Measurements from ENCODE around the gene FAM161A.
"Not testable (repeated sequence)": the region's sequence is repeated elsewhere in the genome, so short reads cannot be mapped to it uniquely, and the experiment has no call there.

FAM161A gene, protein sequence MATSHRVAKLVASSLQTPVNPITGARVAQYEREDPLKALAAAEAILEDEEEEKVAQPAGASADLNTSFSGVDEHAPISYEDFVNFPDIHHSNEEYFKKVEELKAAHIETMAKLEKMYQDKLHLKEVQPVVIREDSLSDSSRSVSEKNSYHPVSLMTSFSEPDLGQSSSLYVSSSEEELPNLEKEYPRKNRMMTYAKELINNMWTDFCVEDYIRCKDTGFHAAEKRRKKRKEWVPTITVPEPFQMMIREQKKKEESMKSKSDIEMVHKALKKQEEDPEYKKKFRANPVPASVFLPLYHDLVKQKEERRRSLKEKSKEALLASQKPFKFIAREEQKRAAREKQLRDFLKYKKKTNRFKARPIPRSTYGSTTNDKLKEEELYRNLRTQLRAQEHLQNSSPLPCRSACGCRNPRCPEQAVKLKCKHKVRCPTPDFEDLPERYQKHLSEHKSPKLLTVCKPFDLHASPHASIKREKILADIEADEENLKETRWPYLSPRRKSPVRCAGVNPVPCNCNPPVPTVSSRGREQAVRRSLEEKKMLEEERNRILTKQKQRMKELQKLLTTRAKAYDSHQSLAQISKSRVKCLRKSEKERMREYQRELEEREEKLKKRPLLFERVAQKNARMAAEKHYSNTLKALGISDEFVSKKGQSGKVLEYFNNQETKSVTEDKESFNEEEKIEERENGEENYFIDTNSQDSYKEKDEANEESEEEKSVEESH

DNA sequence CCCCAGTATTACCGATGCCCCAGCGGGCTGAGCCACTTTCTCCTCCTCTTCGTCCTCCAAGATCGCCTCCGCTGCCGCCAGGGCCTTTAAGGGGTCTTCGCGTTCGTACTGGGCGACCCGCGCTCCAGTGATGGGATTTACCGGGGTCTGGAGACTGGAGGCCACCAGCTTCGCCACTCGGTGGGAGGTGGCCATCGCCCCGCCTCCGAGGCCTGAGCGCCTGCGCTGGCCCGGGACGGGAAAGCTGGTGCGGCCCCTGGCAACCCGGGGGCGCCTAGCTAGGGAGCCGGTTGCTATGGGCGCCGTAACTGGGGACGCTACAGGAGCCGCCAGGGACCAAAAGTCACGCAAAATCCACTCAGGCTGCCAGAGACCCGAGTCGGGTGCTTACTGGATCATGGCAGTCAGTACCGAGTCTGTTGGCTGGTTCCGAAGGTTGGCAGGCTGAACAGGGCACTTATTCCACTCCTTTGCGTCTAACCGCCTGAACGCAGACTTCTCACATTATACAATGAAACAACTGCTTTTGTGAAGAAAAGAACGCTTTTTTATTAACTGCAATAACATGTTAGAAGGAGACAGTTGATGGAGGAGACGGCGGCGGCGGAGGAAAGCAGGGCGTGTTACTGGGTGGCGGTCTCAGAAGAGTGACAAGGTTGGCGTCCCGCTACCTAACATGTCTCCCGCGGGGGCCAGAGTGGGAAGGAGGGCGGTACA, at the start of gene FAM161A:
Gene FAM161A, minus strand, starts transcription at position 214 of the 717 bp plus-strand sequence. Its CDS starts 19 bp downstream, at position 195.
- peak; percentile 44 for DNase-seq (ENCODE audit: low read depth, low spot score)

DNA sequence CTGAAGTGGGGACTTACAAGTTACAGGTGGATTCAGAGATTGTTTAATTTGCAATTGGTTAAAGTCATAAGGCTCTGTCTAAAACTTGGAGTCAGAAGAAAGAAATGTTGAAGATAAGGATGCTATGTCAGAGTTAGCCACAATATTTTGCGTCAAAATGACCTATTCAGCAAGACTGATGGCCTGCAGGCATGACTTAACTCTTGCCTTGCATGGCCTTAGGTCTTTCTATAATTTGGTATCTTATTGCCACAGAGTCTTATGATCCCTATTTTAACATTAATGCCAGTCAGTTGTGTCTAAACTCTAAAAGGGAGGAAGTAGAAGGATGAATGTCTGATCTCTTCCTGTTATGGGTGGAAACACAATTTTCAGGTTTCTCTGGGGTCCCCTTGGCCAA, 46.4 kb upstream of the FAM161A start:
- DNase-seq (ENCODE audit: low read depth, low spot score), result no peak

DNA sequence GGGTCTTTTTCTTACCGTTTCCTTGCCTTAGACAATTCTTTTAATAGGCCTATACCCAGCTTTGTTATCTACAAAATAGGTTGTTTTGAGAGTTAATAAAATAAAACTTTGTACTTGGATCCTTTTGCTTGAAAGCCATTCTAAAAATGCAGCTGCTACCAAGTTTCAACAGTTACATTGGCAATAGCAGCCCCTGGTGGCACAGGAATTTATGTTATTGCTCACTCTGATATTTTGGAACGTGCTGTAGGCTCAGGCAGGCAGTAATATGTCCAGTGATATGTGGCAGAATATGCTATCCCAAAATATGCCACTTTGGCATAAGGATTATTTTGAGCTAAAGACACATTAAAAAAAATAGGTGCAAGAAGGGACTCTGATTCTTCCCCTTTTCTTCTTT, 45.0 kb upstream of the FAM161A start:
- no peak for DNase-seq (ENCODE audit: low read depth, low spot score)

DNA sequence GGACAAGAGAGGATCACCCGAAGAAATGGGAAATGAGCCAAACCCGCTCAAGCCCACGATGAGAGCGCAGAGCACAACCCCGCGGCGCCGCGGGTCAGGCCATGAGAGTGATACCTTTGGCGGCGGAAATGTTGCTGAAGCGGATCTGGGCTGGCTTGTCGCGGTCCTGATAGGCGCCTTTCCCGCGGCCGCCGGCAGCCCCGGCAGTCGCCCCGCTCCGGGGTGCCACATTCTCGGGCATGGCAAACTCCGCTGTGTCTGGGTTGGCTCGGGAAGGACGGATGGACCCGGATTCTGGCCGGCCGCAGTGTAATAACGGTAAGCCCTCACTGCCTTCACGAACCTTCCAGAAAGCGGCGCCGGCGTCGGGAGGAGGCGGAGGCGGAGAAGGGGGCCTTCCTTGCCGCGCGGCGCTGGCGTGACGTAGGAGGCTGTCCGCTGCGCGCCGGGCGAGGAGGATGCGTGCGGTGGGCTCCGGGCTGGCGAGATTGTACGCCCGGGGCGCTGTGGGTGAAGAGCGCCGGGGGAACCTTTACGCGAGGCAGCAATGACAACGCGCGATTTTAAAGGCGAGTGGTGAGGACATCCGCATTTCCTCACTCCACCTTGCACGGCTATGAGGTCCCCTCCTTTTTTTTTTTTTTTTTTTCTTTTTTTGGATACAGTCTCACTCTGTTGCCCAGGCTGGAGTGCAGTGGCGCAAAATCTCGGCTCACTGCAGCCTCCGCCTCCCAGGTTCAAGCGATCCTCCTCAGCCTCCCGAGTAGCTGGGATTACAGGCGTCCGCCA, 34.6 kb upstream of the FAM161A start, which contains the start of gene CCT4:
Gene CCT4, minus strand, starts transcription at position 390 of the 789 bp plus-strand sequence. Its CDS starts 149 bp downstream, at position 241.
- peak; percentile 76 for DNase-seq (ENCODE audit: low read depth, low spot score)

DNA sequence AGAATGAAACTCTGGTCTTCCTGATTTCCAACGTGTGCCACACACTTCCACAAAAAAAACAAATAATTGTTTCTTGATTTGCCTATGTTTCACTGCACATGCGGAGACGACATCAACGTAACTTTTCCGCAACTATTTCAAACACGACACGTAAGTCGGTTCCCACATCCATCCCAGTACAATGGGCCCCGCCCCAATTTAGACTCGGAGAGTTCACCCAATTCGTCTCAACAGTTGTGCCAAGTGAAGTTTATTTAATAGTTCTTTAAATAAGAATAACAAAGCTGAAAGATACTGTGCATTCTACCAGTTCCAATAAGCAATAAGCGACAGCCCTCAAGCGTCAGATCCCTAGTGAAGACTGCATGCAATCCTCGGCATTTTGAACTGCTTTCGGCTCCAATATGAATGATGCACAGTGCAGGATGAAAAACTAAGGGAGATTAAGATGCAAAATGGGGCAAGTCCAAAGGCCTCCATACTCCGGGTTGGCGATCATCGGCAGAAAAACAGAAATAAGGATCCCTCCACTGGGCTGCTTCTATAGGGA, 33.9 kb upstream of the FAM161A start:
- no peak for DNase-seq (ENCODE audit: low read depth, low spot score)

DNA sequence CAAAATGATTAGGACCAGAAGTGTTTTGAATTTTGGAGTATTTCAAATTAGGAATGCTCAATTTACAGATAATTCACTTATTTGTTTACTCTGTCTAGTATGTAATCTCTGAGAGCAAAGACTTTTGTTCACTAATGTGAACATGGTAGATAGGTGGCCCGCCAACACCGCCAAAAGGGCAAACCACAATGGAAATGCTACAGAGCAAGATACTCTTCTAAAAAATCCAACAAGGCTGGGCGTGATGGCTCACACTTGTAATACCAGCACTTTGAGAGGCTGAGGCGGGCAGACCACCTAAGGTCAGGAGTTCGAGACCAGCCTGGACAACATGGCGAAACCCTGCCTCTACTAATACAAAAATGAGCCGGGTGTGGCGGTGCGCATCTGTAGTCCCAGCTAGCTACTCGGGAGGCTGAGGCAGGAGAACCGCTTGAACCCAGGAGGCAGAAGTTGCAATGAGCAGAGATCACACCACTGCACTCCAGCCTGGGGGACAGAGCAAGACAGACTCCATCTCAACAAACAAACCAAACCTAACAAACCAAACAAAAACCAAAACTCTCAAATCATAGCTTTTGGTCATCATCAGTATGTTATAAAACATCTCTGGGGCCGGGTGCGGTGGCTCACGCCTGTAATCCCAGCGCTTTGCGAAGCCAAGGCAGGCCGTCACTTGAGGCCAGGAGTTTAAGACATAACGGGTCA, 32.2 kb upstream of the FAM161A start:
- DNase-seq (ENCODE audit: low read depth, low spot score), result no peak

DNA sequence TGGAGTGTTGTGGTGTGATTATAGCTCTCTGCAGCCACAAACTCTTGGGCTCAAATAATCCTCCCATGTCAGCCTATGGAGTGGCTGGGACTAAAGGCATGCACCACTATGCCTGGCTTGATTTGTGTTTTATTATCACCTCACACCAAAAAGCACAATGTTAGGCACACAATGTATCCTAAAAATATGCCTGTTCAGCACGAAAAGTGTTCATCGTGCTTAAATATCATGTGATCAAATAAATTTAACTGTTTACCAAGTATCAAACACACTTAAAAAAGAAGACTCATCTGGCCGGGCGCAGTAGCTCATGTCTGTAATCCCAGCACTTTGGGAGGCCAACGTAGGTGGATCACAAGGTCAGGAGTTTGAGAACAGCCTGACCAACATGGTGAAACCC, 29.0 kb upstream of the FAM161A start:
- no peak for DNase-seq (ENCODE audit: low read depth, low spot score)

DNA sequence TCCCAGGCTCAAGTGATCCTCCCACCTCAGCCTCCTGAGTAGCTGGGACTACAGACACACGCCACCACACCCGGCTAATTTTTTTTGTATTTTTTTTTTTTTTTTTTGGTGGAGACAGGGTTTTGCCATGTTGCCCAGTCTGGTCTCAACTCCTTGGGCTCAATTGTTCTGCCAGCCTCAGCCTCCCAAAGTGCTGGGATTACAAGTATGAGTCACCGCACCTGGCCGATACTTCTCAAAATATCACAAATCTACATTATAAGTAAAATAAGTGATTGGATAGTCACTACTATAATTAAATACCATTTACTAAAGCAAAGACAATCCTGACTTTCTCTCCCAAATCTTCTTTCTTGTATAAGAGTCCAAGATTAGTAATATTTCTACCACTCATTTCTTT, 25.5 kb upstream of the FAM161A start:
- not testable (repeated sequence) for DNase-seq (ENCODE audit: low read depth, low spot score)

DNA sequence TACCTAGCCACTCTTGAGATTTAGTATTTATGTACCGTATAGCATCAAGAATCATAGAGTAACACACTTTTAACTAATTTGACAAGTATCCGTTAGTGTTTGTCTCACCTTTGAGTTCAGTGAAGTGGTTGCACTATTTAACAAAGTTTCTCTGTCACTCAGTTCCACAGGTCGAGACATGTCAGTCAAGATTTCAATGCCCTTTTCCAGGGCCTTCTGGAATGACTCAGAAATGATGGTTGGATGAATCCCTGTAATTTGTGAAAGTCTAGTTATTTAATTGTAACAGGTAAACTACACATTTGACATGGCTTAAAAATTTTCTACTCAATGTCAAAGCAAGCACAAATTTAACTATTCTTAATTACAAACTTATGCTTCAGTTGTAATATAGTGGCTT, 24.9 kb upstream of the FAM161A start:
- DNase-seq (ENCODE audit: low read depth, low spot score), result no peak

DNA sequence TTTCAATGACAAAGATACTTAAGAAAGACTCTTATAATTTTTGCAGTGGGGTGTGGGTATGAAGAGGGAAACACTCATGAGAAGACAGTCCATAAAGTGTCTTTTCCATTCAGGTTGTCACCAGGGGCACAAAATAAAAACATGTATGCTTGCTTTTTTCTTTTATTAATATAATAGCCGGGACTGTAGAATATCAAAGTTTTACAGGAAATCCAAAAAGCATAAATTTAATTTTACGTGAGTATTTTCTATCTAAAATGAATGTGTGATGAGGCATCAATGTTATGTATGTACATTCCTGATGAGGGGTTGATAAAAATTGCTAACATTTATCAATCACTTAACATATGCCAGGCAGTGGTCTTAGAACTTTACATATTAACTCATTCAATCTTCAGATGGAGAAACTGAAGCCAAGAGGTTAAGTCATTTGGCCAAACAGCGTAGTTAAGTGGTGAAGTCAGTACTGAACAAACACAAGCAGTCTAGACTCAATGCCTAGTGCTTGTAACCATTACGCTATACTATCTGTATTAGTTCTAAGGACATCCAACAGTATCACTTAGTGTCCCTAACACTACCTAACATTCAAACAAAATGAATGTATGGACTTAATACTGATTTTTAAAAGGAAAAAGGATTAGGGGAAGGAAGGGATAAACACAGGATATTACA, 23.8 kb upstream of the FAM161A start:
- no peak for DNase-seq (ENCODE audit: low read depth, low spot score)

DNA sequence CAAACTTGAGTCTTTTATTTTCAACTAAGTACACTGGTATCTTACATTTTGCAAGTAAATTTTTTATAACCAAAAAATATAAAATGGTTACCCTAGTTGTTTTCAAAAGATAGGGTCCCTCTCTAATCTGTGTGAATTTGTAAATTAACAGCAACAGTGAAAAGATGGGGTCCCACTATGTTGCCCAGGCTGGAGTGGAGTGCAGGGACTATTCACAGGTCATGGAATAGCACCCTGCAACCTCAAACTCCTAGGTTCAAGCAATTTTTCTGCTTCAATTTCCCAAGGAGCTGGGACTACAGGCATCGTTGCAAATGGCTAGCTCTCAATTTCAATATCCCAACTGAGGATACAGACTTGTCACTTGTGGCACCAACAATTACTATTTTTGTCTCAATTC, 22.5 kb upstream of the FAM161A start:
- DNase-seq (ENCODE audit: low read depth, low spot score), result no peak

DNA sequence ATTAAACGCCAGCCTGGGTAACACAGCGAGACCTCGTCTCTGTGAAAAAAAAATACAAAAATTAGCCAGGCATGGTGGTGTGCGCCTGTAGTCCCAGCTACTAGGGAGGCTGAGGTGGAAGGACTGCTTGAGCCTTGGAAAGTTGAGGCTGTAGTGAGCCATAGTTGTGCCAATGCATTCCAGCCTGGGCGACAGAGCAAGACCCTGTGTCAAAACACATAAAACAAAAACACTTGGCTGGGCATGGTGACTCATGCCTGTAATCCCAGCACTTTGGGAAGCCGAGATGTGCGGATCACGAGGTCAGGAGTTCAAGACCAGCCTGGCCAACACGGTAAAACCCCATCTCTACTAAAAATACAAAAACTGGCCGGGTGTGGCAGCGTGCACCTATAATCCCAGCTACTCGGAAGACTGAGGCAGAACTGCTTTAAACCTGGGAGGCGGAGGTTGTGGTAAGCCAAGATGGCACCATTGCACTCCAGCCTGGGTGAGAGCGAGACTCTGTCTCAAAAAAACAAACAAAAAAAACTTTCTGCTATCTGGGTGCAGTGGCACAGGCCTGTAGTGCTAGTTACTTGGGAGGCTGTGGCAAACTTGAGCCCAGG, 12.7 kb upstream of the FAM161A start:
- DNase-seq (ENCODE audit: low read depth, low spot score), result not testable (repeated sequence)

DNA sequence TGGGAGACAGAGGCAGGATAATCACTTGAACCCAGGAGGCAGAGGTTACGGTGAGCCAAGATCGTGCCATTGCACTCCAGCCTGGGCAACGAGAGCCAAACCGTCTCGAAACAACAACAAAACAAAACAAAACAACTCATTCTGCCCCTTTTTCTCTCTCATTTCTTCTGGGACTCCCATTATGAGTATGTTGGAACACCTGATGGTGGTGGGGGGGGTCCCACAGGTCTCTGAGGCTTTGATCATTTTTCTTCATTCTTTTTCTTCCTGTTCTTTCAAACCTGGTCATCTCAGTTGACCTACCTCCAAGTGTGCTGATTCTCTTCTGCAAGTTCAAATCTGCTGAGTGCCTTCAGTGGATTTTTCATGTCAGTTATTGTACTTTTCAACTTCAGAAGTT, 8.2 kb upstream of the FAM161A start:
- no peak for DNase-seq (ENCODE audit: low read depth, low spot score)

DNA sequence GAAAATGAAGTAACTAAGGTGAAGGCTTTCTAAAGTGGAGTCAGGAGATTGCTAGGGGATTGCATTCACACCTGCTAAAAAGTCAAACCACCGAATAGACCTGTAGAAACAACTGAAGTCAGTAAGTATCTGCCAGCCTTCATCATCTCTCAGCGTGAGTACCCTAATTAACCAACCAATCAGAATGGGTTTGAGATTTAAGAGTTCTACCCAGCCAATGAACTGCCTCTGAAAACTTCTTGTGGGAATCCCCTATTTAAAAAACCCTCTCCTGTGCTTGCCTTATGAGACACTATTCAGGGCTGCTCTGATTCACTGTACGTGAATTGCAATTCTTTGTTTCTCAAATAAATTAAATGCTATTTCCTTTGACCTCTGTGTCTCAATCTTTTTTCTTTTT, 3.4 kb upstream of the FAM161A start:
- DNase-seq (ENCODE audit: low read depth, low spot score), result no peak

DNA sequence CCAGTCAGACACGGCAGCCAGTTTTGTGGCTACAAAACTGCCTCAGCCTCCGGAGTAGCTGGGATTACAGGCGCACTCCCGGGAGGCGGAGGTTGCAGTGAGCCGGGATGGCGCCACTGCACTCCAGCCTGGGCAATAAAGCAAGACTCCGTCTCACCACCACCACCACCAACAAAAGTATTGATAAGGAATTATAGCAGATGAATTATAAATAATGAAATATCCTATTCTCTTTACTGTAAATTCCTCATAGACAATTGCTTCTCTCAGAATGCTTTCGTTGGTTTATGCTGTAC, 1.4 kb upstream of the FAM161A start:
- no peak for DNase-seq (ENCODE audit: low read depth, low spot score)

DNA sequence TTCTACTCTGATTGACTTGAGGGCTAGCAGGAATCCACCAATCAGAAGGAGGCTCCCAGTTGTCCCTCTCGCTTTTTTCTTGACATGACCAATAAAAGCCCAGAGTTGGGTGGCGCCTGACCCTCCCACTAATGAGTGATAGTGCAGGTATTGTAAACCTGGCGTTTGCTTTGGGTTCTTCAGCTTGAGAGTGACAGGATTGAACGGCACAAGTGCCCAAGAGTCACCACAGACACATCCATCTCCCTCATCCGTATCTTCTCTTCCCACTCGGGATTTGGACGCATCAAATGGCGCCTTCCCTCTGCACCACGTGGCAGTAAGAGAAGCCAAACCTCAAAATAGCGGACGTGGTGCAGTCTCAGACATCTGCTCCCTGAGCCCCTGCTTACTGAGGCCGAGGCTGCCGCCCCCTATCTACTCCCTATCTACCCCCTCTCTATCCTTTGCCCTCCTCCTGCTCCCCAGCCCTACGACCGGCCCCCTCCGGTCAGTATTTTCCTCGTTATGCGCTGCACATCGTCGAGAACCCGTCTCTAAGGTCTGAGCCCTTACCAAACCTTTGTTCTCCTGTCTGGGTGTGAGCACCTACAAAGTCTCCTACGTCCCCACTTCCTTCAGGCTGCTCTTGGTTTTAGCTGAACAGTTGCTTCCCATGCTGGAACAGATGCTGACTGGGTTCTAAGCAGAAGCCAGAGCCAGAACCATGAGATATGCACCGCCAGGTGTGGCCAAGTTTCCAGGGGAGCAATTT, 881 bp upstream of the FAM161A start:
- peak; percentile 82 for DNase-seq (ENCODE audit: low read depth, low spot score)

DNA sequence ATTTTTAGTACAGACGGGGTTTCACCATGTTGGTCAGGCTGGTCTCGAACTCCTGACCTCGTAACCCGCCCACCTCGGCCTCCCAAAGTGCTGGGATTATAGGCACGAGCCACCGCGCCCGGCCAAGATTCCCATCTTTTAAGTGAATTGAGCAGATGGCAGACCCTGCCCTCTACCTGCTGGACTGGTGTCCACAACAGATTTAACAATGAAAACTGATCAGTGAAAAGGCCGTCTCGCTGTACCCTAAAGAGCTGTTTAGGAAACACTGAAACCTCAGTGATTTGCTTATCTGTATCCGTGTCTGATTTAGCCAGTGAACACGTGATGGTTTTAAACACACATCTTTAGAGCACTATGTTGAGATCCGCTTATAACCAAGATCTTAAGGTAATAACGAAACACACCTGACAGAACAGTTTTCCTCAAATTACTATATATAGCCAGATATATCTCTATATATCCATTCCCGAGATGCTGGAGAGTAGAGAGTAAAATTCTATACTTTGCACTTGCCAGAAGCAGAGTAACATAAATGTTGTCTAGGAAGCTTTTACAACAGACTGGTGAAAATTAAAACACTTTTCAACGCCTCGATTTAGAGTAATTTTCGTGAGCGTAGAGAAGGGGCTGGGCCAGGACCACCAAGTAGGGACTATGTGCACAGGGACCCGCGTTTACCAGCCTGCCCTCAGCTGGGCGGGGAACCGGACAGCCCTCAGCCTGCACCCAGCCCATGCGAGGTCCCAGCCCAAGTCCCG, 594 bp downstream of the FAM161A start:
- no peak for DNase-seq (ENCODE audit: low read depth, low spot score)

DNA sequence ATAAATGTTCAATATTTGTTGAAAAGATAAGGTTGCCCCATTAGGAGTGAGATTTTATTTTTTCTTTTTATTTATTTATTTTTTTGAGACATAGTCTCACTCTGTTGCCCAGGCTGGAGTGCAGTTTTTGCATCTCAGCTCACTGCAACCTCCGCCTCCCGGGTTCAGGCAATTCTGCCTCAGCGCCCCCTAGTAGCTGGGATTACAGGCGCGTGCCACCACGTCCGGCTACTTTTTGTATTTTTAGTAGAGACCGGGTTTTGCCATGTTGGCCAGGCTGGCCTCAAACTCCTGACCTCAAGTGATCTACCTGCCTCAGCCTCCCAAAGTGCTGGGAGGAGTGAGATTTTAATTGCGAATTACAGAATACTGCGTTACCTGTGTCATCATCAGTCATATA, 2.6 kb downstream of the FAM161A start:
- DNase-seq (ENCODE audit: low read depth, low spot score), result not testable (repeated sequence)

Data from brain pericyte (primary cell).